GM18517 (cell line): ENCODE data around the gene FGD5.
A peak's percentile ranks its signal among the peaks of the same experiment; 100 is the strongest.

ENCODE experiments used
- ATAC-seq: cut with Tn5 transposase; IDR thresholded peaks from one replicate; pipeline ENCODE4 v1.9.1; 2021; ENCODE audit warnings: mild to moderate bottlenecking, moderate library complexity; ENCODE audit not compliant: unreplicated experiment

The FGD5 gene

DNA sequence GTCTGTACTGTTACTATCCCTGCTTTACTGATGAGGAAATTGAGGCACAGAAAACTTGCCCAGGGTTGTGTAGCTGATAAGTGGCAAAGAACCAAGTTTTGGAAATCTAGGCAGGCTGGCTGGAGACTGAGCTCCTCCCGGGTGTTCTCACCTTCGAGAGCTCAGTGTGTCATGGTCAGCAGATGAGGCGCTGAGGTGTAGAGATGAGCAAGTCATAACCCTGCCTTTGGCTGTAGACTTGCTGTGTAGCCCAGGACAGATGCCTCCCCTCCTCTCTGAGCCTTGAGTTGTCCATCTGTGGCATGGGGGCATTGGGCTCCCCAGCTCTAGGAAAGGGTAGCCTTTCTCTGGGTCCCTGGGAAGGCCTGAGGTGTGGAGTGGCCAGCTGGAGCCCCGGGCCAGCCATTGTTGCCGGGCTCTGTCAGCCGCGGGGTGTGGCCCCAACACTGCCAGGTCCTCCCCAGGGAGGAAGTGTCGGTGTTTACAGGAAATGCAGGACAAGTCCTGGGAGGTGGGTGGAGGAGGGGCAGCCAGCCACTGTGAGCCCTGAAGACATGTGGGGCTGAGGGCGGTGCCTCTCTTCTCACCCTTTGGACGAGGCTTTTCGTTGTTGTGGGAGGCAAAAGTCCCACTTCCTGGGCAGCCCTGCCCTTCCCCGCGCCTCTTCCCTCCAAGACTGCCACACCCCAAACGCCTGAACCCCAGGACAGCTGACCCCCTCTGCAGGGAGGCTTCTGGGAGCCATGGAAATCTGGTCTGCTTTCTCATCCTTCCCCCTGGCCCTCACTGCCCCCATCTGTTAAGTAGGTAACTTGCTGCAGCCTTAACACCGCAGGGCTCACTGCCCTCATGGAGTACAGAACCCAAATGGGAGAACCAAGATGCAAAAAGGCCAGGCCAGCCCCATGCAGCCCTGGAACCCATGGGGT is 29.1 kb downstream of the FGD5 start:
- peak; percentile 55 for ATAC-seq

DNA sequence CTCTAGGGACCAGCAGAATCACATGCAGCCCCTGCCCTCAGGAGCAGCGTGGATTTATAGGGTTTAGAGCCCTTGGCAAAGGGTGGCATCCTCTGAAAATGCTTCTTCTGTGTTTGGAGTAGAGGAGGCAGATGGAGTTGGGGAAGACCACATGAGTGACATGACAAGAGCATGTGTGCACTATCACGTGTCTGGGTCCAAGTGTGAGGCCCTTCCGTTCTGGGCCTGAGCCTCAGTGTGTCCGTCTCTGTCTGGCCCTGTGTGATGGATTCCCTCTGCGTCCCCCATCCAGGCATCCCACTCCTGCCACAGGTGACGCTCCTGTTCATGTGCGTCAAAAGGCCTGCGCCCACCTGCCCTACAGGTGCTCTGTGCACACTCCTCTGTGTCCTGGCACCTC is 30.1 kb downstream of the FGD5 start:
- ATAC-seq, result no peak

DNA sequence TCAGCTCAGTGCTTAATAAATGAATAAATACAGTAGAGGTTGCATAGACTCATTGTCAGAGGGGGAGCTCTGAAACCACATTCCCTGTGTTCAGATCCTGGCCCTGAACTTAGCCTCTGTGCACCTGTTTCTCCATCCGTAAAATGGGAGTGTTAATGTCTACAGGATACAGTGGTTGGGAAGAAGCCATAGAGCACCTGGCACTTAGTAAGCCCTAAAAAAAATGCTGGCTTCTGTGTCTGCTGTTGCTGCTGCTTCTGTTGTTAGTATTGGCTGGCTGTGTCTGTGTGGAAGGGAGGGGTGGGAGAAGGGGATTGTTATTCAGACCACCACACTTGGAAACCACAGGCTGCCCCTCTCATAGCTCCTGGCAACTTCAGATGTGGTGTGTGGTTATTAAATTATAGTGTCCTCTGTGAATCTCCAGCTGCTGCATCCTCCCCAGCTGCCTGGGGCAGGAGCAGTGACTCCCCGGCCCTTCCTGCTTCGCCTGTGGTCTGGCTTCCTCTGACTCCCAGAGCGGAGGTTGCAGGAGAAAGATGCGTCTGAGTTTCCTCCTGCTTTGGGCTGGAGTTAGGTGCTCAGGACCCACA is 31.0 kb downstream of the FGD5 start:
- ATAC-seq, result no peak

DNA sequence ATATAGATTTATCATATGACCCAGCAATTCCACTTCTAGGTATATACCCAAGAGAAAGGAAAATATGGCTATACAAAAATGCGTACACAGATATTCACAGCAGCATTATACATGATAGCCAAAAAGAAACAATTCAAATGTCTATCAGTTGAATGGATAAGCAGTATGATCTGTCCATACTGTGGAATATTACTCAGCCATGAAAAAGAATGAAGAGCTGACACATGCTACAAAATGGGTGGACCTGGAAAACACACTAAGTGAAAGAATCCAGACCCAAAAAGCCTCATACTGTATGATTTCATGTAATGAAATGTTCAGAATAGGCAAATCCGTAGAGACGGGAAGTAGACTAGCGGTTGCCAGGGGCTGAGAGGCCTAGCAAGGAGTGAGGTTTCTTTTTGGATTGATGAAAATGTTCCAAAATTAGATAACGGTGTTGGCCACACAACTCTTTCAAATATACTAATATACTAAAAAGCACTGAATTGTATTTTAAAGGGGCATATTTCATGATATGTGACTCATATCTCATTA is 33.4 kb downstream of the FGD5 start:
- ATAC-seq, result no peak

DNA sequence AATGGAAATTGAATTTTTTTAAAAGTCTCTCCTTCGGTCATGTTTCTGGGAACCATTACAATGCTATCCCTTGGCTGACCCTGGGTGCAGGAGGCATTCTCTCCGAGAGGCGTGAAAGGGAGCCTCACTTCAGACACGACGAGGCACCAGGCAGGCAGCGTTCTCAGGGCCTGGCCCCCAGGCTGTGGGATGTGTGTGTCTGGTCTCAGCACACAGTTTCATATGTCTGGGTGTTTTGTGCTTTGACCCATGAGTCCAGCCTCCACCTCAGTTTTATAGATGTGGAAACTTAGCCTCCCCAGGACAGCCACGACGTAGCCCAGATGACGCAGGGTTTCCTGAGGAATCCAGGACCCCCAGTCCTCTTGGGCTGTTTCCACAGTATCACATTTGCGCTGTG is 34.0 kb downstream of the FGD5 start:
- ATAC-seq, result no peak

DNA sequence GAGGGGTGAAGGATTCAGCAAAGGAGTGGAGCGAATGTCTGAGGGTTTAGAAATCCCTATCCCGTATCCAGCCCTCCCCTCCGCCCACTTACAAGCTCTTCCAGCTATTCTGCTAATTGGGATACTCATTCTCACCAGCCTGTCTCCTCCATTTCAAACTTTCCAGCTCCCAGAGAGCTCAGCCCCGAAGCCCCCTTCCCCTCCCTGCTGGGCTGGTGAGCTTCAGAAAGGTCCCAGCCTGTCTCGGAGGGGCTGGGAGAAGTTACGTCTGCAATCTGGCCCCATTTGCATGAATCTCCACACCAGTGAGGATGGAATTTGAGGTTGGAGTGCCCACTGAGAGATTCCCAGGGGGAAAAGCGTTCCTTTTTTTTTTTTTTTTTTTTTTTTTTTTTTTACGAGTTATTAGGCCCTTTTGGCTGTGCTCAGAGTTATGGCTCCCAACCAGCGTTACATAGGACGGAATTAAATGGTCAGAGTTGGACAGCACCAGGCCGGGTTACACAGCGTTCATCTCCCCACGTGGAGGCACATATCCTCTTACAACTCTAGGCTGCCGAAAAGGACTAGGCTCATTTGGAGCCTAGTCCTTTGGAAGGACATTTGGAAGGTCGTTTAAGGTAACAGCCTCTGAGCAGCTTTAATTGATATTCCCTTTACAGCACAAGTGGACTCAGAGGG is 34.6 kb downstream of the FGD5 start:
- no peak for ATAC-seq

DNA sequence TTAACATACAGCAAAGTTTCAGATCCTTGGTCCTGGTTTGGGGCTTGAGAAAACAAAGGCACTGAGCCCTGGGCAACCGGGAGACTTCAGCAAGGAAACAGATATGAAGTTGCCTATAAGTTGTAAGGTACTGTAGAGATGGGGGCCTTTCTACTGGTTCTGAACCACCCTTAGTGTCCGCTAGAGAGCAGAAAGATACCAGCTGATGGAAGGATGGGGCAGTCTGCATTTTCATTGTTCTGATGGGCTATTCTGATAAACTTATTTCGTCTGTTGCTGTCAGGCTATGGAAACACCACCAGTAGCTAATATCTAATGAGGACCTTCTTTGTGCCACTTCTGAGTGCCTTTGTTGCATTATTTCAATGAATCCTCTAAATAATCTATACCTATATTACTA is 38.7 kb downstream of the FGD5 start:
- ATAC-seq, result no peak

DNA sequence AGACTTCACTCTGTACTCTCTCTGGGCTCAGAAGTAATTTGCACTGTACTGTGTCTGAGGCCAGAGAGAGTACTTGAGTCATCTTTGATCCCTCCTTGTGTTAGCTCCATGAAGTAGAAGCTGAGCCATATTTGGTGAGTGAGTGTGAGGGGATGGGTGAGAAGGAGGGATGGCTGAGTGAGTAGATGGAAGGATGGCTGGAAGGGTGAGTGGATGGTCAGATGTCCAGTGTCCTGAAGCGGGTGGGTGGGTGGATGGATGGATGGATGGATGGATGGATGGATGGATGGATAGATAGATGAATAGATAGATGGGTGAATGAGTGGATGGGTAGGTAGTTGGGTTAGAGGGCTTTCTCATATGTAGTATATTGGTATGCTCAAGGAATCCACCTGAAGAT is 39.3 kb downstream of the FGD5 start:
- ATAC-seq, result no peak

DNA sequence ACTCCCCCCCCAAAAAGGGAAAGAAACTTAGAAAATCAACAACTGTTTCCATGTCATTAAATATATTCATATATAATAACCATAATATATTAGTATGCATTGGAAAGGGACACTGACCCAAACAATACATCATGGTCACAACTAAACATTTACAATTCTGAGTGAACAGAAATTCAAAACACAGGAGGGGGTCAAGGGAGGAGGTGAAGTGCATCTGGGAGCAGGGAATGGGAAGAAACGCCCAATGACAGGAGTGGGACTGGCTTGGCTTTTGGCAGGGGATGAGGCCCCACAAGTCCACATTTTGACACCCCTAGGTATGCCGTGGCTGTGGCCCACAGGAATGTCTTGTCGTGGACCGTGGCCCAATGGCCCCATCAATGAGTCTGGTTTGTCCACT is 41.1 kb downstream of the FGD5 start:
- no peak for ATAC-seq

DNA sequence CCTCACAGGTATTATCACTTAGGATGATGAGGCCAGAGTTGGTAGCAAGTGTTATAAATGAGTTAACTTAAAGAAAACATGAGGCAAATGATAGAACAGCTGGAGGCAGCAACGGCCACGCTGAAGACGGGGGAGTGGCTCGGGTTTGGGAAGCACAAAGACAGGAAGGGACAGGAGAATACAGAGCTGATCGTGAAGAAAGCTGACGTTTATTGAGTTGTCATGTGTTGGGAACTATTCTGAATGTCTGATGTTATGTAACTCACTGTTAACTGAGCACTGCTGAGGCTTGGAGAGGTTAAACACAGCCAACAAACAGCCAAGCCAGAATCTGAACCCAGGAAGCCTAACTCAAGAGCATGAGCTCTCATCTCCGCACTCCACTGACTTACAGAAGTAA is 42.3 kb downstream of the FGD5 start:
- no peak for ATAC-seq

DNA sequence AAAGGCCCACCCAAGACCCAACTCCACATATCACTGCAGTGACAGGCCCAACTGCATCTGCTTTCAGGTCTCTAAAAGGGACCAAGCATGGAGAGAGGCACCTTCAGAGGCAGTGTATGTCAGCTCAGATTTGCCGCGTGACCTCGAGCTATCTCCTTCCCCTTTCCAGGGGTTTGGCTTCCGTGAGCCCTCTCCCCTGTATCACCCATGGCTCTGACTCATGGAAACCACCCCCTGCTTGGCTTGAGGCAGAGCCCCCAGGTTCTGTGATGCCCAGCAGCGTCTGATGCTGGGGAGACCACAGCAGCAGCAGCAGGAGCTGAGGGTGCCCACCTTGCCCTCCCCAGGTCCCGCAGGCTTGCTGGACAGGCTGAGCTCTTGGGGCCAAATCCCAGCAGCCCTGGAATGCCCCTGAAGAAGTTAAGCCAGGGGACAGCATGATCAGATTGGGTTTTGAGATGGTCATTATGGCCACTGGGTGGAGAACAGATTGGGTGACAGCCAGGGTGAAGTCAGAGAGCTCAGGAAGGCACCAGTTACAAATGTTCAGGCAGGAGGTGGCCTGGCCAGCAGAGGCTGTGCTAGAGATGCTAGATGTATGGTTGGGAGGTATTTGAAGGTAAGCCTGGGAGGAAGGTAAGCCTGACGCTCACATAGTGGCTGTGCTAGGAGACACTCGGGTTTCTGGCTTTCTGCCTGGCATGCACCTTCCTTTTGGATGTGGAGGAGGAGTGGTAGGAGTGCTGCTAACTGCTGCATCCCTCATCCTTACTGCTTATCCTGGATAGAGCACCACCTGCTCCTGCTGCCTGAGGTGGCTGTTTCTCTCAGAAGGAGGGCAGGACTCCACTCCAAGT is 42.9 kb downstream of the FGD5 start:
- no peak for ATAC-seq

DNA sequence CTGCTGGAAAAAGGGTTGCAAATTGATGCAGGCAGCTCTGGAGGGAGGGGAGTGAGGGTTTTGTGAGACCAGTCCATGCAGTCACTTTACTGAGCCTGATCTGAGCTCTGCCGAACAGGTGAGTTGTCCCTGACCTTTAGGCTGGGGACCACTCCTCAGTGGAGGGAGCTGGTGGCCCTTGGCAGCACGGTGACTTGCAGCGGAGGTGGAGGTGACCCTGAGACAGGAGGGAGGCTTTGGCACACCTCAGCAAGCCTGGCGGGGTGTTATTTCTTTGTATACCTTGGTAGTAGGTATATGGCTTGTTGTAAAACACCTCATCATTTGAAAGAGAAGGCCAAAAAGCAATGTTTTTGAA is 43.5 kb downstream of the FGD5 start:
- ATAC-seq, result no peak

DNA sequence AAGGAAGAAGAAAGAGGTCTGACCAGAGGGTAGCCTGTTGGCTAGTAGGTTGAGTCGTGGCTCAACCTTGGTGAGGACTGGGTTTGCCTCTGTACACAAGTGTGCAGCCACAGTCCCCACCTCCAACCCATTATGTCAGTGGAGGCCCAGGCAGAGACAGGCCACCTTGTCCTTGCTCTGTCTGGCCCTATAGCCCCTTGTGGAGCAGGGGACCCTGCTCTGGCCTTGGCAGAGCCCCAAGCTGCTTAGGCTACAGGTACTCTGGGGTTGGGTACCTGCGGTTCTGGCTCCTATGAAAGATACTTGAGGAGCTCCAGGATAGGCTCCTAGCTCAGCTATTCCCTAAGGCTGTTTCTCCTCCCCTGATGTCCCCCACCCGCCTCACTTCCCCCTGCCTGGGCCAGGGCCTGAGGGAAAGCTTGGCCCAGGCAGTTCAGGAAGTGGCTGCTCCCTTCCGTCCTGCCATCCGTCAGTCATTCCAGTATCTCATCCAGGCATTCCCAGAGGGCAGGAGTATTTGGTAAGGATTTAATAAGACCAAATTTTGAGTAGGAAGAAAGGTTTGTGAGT is 44.0 kb downstream of the FGD5 start:
- no peak for ATAC-seq

DNA sequence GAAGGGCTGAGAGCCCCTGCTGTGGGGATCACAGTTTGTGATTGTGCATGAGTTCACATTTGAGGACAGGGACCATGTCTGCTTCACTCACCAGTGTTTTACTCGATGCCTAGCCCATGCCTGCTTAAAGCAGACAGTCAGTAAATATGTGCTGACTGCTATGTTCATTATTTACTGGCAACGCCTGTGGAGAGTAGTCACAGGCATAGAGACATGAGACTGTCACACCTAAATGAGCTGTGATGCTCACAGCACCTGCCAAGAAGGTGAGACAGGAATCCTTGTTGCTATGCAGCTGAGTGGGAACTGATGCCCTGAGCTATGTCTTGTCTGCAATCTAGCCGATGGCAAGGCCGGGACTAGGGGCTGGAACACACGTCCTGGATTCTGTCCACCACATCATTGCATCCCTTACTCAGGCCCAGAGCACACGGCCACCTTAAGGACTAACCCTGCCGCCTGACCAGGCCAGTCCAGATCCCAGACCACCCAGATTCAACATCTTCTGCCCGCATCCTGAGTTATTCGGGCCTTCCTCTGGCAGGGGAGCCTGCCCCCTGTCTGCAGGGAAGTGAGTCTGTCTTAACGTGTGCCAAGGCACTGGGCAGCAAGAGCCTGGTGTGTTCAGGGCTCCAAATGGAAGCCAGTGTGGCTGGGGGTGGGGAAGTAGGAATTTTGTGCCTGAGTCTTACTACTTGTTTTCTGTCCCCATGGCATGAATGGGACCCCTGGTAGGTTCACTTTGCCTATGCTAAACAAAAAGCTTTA is 44.8 kb downstream of the FGD5 start:
- no peak for ATAC-seq

DNA sequence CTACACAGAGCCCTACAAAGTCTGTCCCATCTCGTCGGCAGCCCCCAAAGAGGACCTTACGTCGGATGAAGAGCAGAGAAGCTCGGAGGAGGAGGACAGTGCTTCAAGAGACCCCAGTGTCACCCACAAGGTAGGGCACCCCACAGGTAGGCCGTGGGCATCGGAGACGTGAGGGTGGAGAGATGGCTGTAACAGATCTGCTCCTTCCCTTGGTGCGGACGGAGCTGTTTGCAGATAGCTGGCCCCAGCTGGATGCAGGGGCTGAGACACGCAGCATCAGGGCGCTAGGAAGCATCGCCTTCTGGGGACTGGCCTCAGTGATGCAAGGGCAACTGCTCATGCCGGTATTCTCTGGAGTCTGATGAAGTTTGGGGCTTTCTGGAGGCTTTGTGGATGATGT is 45.4 kb downstream of the FGD5 start:
- ATAC-seq, result no peak

DNA sequence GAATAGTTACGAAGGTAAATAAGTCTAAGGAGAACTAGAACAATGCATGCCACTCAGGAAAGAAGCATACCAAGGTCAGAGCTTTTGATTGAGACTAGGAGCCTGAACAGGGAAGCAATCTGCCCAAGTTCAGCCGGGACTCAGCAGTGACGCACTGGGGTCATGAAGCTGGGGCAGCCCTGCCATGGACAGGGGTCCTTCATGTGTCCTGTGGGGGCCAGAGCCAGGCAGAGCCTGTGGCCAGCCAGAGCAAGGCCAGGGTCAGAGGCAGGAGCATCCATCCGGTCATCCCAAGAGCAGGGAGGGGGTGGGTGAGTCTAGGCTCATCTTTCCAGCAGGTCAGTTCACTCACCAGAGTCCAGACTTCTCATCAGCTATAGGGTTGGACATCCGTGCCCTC is 47.9 kb downstream of the FGD5 start:
- no peak for ATAC-seq

DNA sequence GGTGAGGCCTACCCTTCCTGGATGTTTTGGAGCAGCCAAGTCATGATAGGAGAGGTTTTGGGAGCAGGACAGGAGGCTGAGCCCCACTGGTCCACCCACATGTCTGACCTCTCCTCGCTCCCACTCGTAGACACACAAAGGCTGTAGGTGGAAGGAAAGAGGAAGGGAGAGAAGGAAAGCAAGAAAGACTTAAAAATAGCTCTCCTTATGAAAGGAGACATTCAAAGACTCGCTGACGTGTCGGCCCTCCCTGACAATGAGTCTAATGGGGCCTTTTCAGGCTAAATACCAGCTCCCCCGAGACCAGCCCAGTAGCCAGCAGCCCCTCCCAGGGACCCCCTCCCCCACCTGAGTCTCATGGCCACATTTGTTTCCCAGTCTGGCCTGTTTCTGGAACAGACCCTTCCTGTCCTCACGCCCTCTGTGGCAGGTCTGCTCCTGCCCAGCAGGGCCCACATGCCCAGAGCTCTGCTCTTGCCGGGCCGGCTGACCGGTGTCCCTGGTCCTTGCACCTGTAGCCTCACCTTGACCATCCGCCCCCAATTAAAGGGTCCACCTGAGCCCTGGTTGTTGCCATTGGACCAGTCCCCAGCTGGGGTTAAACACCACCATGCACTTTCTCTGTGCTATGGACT is 49.3 kb downstream of the FGD5 start:
- no peak for ATAC-seq

DNA sequence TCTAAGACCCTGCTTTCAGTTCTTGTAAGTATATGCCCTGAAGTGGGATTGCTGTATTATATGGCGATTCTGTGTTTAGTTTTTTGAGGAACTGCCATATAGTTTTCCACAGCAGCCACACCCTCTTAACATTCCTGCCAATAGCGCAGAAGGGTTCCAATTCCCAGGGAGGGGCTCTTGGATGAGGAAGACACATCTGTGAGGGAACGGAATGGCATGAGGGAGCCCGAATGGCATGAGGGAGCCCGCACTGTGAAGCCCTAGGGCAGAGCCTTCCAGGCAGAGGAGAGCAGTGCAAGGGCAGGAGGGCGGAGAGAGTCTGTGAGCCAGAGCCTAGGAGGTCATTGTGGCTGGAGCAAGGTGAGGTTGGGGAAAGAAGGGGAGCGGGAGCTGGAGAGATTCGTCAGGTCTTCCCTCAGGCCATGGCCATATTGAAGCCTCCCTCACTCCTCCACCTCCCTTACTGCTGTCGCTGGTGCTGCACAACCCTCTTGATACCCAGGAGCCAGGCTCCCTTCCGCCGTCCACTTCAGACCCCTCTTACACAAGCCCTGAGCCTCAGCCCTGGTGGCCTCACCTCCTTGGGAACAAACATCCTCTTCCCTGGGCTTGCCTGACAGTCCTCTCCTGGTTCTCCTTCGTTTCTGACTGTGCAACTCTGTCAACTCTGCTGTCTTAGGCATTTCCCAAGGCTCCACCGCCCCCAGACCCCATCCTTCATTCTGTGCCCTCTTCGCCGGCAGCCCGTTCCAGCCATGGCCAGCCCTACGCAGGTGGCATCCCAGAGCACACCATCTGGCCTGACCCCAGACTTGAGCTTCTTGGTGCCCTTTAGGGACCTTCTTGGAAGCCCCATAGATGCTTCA is 51.4 kb downstream of the FGD5 start:
- ATAC-seq, result no peak

DNA sequence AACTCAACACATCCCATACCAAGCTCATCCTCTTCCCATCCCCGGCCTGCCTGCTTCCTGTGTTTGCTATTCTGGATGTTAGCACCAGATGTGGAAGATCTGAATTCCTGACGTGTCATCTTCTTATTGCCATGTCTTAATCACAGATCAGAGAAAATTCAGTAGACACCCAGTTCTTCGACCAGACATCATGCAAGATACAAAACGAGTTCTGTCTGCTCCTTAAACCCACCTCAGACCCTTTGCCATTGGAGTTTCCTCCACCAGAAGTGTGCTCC is 52.0 kb downstream of the FGD5 start:
- ATAC-seq, result no peak
